ENCODE measurements around the gene KRTAP10-1. TPM values are rescaled to one million over a fixed set of nuclear protein-coding genes. Genes with fewer than 3 reads are reported as not detected.
A peak's percentile ranks its signal among the peaks of the same experiment; 100 is the strongest.

Gene KRTAP10-1
- total RNA-seq (2021): 0.28 and 0.47 TPM in 2 replicates
- Bru-seq, nascent RNA: percentile 33 among the genes with signal in this experiment
- BruChase-seq, experiment 1, labeled RNA remaining after a 2-hour chase: percentile 17 among the genes with signal in this experiment
- percentile 31 among the genes with signal in this experiment for BruChase-seq, experiment 2, labeled RNA remaining after a 6-hour chase
- long read RNA-seq: 0 reads

GRCh38 chr21:44539991-44540666 lies at the start of gene KRTAP10-1:
Gene KRTAP10-1 (minus strand): TSS chr21:44540195. CDS start chr21:44540150, 45 bp downstream.
- H3K4me1 ChIP-seq (ENCODE audit: insufficient read depth, low read length, poor library complexity, severe bottlenecking): no peaks in the 10 kb centered on the region
- H3K36me3 ChIP-seq (ENCODE audit: insufficient read depth, low read length, poor library complexity, severe bottlenecking): no peaks in the 10 kb centered on the region
- DNase-seq (ENCODE audit: low spot score): no peak
- TF ChIP-seq EZH2 (IDR thresholded peaks at IDR 0.05; ENCODE audit: borderline replicate concordance, low read depth, low read length, poor library complexity, severe bottlenecking) (no peak), CTCF (conservative IDR thresholded peaks at IDR 0.05; ENCODE audit: low read depth, low read length) (no peak)
- BruUV-seq (replicated peaks): no TSS peak
- CTCF ChIA-PET: no interaction called here
- no peaks in the 10 kb centered on the region for H3K27me3 ChIP-seq (replicated peaks; ENCODE audit: insufficient read depth, low read depth, low read length, poor library complexity)
- no peak within 1 kb of the TSS for H3K27ac ChIP-seq (ENCODE audit: low read depth, low read length, poor library complexity, severe bottlenecking)
- no peak within 1 kb of the TSS for H3K4me3 ChIP-seq (ENCODE audit: low read depth, low read length, poor library complexity, severe bottlenecking)
- POLR2A ChIA-PET (ENCODE audit: low non-redundant PET): interaction anchor here (0.7 kb wide), 1 partner anchor 11 kb away, joined by 3 read pairs; the partner anchor contains the start of gene KRTAP10-2
- H3K9me3 ChIP-seq (ENCODE audit: low read depth, low read length, poor library complexity, severe bottlenecking): peaks cover 22% of the 10 kb centered on the region
- intact Hi-C loops (cut with micrococcal nuclease; ENCODE audit: unreplicated experiment): loop anchor here (10.0 kb wide), 1 partner anchor 65 kb away; the partner anchor contains the start of gene KRTAP10-7

GRCh38 chr21:44589094-44589493 lies 49.1 kb upstream of the KRTAP10-1 start:
- no TSS peak for BruUV-seq (replicated peaks)
- Histone ChIP-seq H3K27ac (ENCODE audit: low read depth, low read length, poor library complexity, severe bottlenecking) (no peak overlapping the region), H3K9me3 (ENCODE audit: low read depth, low read length, poor library complexity, severe bottlenecking) (no peaks in the 10 kb centered on the region), H3K36me3 (ENCODE audit: insufficient read depth, low read length, poor library complexity, severe bottlenecking) (no peaks in the 10 kb centered on the region), H3K27me3 (replicated peaks; ENCODE audit: insufficient read depth, low read depth, low read length, poor library complexity) (no peaks in the 10 kb centered on the region), H3K4me3 (ENCODE audit: low read depth, low read length, poor library complexity, severe bottlenecking) (no peak overlapping the region), H3K4me1 (ENCODE audit: insufficient read depth, low read length, poor library complexity, severe bottlenecking) (no peaks in the 10 kb centered on the region)
- ChIA-PET CTCF (no interaction called here), POLR2A (ENCODE audit: low non-redundant PET) (no interaction called here)
- no peak for DNase-seq (ENCODE audit: low spot score)
- TF ChIP-seq EZH2 (IDR thresholded peaks at IDR 0.05; ENCODE audit: borderline replicate concordance, low read depth, low read length, poor library complexity, severe bottlenecking): no peak
- no peak for TF ChIP-seq CTCF (conservative IDR thresholded peaks at IDR 0.05; ENCODE audit: low read depth, low read length)
- intact Hi-C loops (cut with micrococcal nuclease; ENCODE audit: unreplicated experiment): no loop called here

GRCh38 chr21:44585892-44586291 lies 45.9 kb upstream of the KRTAP10-1 start:
- Histone ChIP-seq H3K36me3 (ENCODE audit: insufficient read depth, low read length, poor library complexity, severe bottlenecking) (no peaks in the 10 kb centered on the region), H3K4me3 (ENCODE audit: low read depth, low read length, poor library complexity, severe bottlenecking) (no peak overlapping the region), H3K4me1 (ENCODE audit: insufficient read depth, low read length, poor library complexity, severe bottlenecking) (no peaks in the 10 kb centered on the region), H3K27ac (ENCODE audit: low read depth, low read length, poor library complexity, severe bottlenecking) (no peak overlapping the region), H3K9me3 (ENCODE audit: low read depth, low read length, poor library complexity, severe bottlenecking) (peaks cover 13% of the 10 kb centered on the region), H3K27me3 (replicated peaks; ENCODE audit: insufficient read depth, low read depth, low read length, poor library complexity) (no peaks in the 10 kb centered on the region)
- ChIA-PET CTCF (no interaction called here), POLR2A (ENCODE audit: low non-redundant PET) (no interaction called here)
- BruUV-seq (replicated peaks): no TSS peak
- intact Hi-C loops (cut with micrococcal nuclease; ENCODE audit: unreplicated experiment): no loop called here
- TF ChIP-seq EZH2 (IDR thresholded peaks at IDR 0.05; ENCODE audit: borderline replicate concordance, low read depth, low read length, poor library complexity, severe bottlenecking) (no peak), CTCF (conservative IDR thresholded peaks at IDR 0.05; ENCODE audit: low read depth, low read length) (no peak)
- no peak for DNase-seq (ENCODE audit: low spot score)

Measured in A673 (cell line).